GM12891 (cell line): ENCODE data around the gene BLCAP.
"Not testable (repeated sequence)": the region's sequence is repeated elsewhere in the genome, so short reads cannot be mapped to it uniquely, and the experiment has no call there.

ENCODE experiments used
- POLR2A ChIP-seq: IDR thresholded peaks from 2 replicates; pipeline ENCODE4 v1.6.1; 2011; ENCODE audit warnings: low read depth, low read length, control low read depth
- POLR2AphosphoS5 ChIP-seq: IDR thresholded peaks from 2 replicates; pipeline ENCODE4 v1.6.1; 2011; ENCODE audit warnings: low read depth, low read length, control low read depth
- SPI1 ChIP-seq: IDR thresholded peaks from 2 replicates; pipeline ENCODE4 v1.6.1; 2011; ENCODE audit warnings: low read depth, low read length, control low read depth
- TAF1 ChIP-seq: IDR thresholded peaks from 2 replicates; pipeline ENCODE4 v1.6.1; 2011; ENCODE audit warnings: low read depth, low read length, control low read depth

DNA sequence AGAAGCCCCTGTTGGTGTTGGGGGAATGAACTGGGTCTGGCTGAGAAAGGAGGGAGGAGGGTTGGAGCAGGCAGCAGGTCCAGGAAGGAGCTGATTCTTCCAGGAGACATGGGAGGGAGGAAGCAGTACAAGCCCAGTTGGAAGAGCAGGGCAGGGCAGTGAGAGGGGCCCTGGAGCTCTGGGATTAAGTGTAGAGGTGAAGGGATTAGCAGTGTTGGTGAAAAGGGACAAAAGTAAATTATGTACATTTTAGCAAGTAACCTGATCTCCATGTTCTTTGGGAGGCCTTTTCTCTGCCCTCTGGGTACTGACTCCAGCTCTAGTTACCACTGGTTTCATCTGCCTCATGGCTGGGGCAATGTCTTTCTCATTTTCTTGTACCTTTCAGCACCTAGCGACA is 41.5 kb downstream of the BLCAP start:
- not testable (repeated sequence) for TF ChIP-seq POLR2AphosphoS5, POLR2A, TAF1, SPI1
